Cerebellar cortex (tissue), 1 donor: Measurements from ENCODE around the gene CCDC7.
"Not testable (repeated sequence)": the region's sequence is repeated elsewhere in the genome, so short reads cannot be mapped to it uniquely, and the experiment has no call there.

Experiments
- DNase-seq: peaks from one replicate; pipeline ENCODE4 v3.0.0-alpha.2; 2015; ENCODE audit warnings: low spot score

CCDC7 gene

GRCh38 chr10:32713560-32713959 is 267.6 kb downstream of the CCDC7 start:
- DNase-seq: no peak

DNA sequence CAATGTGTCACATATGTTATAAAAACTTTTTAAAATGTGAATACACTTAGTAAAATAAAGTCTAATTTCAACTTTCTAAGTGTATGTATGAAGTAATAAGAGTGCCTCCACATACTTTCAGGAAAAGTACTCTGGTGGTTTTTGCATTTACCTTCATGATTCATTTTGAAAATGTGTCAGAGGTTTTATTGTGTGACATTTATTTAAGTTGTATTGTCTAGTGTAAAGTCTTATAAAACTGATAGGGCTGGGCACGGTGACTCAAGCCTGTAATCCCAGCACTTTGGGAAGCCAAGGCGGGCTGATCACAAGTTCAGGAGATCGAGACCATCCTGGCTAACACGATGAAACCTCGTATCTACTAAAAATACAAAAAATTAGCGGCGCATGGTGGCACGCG is 285.6 kb downstream of the CCDC7 start:
- DNase-seq: no peak

DNA sequence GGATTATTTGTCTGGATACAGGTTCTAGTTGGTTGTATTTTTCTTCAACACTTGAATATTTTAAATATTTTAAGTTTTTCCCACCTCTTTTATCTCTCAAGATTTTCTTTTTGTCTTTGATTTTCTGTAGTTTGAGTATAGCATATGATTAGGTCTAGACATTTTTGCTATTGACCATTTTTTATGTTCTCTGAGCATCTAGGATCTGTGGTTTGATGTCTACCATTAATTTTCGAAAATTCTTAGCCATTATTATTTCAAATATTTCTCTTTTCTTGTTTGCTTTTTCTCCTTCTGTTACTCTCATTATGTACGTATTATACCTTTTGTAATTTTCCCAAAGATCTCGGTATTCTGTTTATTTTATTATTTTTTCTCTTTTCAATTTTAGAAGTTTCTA is 293.0 kb downstream of the CCDC7 start:
- no peak for DNase-seq

DNA sequence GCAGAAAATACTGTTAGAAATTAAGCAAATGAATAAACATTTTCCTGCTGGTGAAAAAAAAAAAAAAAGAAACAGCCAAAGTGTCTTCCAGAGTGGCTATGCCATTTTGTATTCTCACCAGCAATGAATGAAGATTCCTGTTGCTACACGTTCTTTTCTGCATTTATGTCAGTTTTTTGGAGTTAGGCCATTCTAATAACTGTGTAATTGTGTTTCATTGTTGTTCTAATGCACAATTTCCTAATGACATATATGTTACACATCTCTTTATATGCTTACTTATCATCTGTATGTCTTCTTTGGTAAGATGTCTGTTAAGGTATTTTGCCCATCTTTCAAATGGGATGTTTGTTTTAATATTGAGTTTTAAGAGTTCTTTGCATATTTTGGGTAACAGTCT is 298.4 kb downstream of the CCDC7 start:
- no peak for DNase-seq

DNA sequence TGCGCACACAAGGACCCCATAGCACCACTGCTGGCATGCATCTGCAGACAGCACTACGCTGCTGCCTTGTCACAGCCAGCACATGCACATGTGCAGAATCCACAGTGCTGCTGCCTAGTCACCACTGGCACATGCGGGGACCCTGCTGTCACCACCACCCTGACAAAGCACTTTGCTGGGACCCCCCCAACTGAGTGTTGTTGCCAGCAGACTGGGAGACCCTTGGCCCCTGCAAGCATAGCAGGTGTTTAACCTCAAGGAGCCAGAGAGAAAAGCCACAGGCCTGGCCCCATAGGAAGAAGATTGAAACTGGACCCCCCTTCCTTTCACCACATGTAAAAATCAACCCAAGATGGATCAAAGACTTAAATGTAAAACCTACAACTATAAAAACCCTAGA is 300.9 kb downstream of the CCDC7 start:
- no peak for DNase-seq

DNA sequence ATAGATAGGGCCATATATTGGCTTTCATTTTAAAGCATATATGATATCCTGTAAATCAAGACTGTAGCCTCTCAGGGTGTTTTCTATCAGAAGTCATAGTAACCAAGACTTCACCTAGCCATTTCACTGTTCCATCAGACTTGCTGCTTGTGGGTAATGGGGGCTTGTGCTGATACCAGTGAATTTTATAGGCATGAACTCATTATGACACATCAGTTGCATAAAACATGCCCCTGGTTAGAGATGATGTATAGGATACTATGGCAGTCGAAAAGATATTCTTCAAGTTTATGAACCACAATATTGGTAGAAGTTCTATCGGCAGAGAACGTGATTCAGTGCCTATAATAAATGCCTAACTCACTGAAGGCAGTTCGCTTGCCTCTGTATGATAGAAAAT is 305.6 kb downstream of the CCDC7 start:
- no peak for DNase-seq

GRCh38 chr10:32754900-32755299 is 309.0 kb downstream of the CCDC7 start:
- DNase-seq: not testable (repeated sequence)

GRCh38 chr10:32771217-32771616 is 325.3 kb downstream of the CCDC7 start:
- DNase-seq: no peak

GRCh38 chr10:32773105-32773504 is 327.2 kb downstream of the CCDC7 start:
- DNase-seq: no peak

- DNase-seq: no peak
Observed at GRCh38 chr10:32786968-32787367, 341.0 kb downstream of the CCDC7 start.

- no peak for DNase-seq
Observed at GRCh38 chr10:32787690-32788284, 341.8 kb downstream of the CCDC7 start.

- no peak for DNase-seq
Observed at GRCh38 chr10:32788359-32788758, 342.4 kb downstream of the CCDC7 start.

GRCh38 chr10:32790483-32790882 is 344.5 kb downstream of the CCDC7 start:
- no peak for DNase-seq

DNA sequence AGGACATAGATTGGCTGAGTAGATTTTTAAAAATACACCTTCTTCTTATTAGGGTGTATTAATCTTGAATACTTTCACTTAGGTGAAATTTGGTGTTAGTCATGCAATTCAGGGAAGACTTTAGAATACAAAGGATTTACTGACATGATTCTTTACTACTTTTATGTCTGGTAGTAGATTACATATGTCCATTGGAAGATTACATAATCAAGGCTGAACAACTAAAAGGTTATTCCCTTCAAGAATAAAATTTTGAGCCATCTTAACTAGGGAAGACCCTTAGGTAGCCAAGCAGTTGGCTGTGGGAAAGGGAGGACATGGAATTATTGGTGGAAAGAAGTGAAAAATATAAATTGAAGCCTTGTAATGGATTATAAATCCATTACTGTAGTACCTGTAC is 347.1 kb downstream of the CCDC7 start:
- no peak for DNase-seq

DNA sequence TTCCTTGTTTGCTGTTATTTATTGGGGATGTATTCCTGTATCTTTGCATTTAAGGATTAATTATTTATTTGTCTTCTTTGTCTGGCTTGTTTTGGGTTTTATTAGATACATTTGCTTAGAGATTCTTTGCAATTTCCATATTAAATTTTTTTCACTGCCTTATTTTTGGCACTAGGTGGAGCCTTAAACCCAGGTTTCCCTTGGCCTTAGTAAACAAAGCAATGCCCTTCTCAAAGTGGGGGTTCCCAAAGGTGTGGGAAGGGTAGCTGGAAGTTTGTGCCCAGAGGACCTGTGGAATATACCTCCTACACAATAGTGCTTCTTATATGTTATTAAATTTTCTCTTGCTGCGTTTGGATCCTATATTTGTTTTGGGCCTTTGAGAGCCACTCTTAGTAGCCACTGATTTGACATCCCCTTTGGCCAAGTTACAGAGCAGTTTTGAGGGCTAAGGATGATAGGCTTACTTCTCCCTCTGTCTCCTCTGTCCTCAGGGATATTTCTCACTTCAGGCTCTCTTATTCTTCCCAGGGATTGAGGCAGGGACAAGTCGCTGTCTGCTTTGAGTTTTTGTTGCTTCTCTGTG is 349.8 kb downstream of the CCDC7 start:
- peak; percentile 50 for DNase-seq

- not testable (repeated sequence) for DNase-seq
Observed at GRCh38 chr10:32797393-32797792, 351.5 kb downstream of the CCDC7 start.

DNA sequence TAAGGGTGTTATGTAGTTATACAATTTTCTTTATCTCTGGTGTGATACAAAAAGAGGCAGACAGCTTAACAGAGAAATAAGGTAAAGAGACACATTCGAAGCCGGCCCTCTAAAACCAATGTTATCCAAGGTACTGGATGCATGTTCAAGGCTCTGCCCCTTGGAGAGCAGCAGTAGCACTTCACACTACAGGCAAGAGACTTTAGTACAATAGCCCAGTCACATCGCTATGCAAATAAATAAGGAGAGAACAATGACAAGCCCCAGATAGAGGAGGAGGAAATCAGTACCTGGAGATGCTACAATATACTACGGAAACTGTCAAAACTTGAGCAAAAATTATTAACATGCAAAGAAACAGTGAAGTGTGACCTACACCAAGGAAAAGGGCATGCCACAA is 401.0 kb downstream of the CCDC7 start:
- DNase-seq: no peak

- no peak for DNase-seq
Observed at GRCh38 chr10:32851301-32851700, 405.4 kb downstream of the CCDC7 start.

DNA sequence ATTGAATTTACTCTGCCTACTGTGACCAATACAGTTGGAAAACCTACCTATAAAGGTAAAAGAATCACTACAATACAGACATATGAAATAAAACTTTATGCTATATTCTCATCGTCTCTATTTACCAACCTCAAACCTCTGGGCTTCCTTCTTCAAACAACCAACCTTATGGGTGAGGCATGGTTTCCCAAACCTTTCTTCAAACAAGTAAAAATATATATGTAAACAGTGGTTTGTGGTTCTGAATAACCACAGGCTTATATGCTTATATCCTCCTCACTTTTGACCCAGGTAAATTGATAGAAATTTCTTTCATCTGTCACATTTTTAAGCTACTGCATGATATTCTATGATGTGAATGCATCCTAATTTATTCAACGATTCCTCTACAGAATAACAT is 408.5 kb downstream of the CCDC7 start:
- DNase-seq: no peak

GRCh38 chr10:32865170-32865569 is 419.2 kb downstream of the CCDC7 start:
- no peak for DNase-seq

GRCh38 chr10:32877915-32878314 is 432.0 kb downstream of the CCDC7 start:
- no peak for DNase-seq

GRCh38 chr10:32878646-32879045 is 432.7 kb downstream of the CCDC7 start:
- DNase-seq: no peak

- DNase-seq: no peak
Observed at GRCh38 chr10:32882076-32882475, 436.1 kb downstream of the CCDC7 start.

DNA sequence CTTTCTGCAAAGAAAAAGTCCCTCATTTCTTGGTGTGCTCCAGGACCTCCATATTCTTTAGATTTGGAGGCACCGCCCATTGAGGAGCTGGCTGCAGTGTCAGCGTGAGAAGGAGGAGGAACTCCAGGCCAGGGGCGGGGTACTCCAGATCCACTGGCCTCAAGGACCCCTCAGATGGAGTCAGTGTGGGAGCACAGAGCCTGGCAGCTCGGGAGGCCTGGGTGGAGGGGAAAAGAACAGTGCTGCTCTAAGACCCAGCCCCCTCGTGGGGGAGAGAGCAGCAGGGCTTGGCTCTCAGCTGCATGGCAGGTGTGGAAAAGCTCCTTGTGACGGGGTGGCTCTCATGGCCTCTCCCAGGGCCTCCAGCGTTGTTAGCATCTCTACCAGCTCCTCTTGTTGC is 441.5 kb downstream of the CCDC7 start:
- no peak for DNase-seq
